ENCODE data around the gene GARIN5B. TPM values are rescaled to one million over a fixed set of nuclear protein-coding genes. Genes with fewer than 3 reads are reported as not detected.

The GARIN5B gene
- total RNA-seq, 1 donor: not detected

GRCh38 chr19:55387736-55388497 is 24.9 kb upstream of the GARIN5B start:
- DNase-seq (ENCODE audit: low read depth): no peak
- H3K4me3 ChIP-seq (ENCODE audit: low read depth, low read length): peak overlapping the region; percentile 99
- TF ChIP-seq CTCF (IDR thresholded peaks at IDR 0.05; ENCODE audit: insufficient read depth, low read length): no peak

- H3K4me3 ChIP-seq (ENCODE audit: low read depth, low read length): peak overlapping the region; percentile 99
- no peak for TF ChIP-seq CTCF (IDR thresholded peaks at IDR 0.05; ENCODE audit: insufficient read depth, low read length)
- no peak for DNase-seq (ENCODE audit: low read depth)
These were observed 23.5 kb upstream of the GARIN5B start for GRCh38 chr19:55386493-55386971.

- H3K4me3 ChIP-seq (ENCODE audit: low read depth, low read length): peak within 1 kb of the TSS; percentile 99
- DNase-seq (ENCODE audit: low read depth): peak; percentile 98
- no peak for TF ChIP-seq CTCF (IDR thresholded peaks at IDR 0.05; ENCODE audit: insufficient read depth, low read length)
These were observed 22.8 kb upstream of the GARIN5B start, which contains the start of gene RPL28 for GRCh38 chr19:55385724-55386492. RPL28 (plus strand) TSS chr19:55385932; CDS start chr19:55386358, 426 bp downstream.

- peak; percentile 97 for DNase-seq (ENCODE audit: low read depth)
- H3K4me3 ChIP-seq (ENCODE audit: low read depth, low read length): peak overlapping the region; percentile 67
- TF ChIP-seq CTCF (IDR thresholded peaks at IDR 0.05; ENCODE audit: insufficient read depth, low read length): no peak
These were observed 22.1 kb upstream of the GARIN5B start for GRCh38 chr19:55384920-55385723.

- peak within 1 kb of the TSS; percentile 59 for H3K4me3 ChIP-seq (ENCODE audit: low read depth, low read length)
- DNase-seq (ENCODE audit: low read depth): no peak
- no peak for TF ChIP-seq CTCF (IDR thresholded peaks at IDR 0.05; ENCODE audit: insufficient read depth, low read length)
These were observed 21.3 kb upstream of the GARIN5B start, which contains the start of gene TMEM238 for GRCh38 chr19:55384131-55384919. TMEM238 (minus strand) TSS chr19:55384292; CDS start chr19:55384259, 33 bp downstream.

Measured in fibroblast of the aortic adventitia (primary cell).